Measurements from ENCODE around the gene TFEB. TPM values are rescaled to one million over a fixed set of nuclear protein-coding genes. Genes with fewer than 3 reads are reported as not detected.

TFEB gene
- total RNA-seq, 1 experiment from 2014 or later, result 7.3 TPM

- Histone ChIP-seq H3K4me1 (replicated peaks; ENCODE audit: insufficient read depth) (peaks cover 57% of the 10 kb centered on the region), H3K36me3 (ENCODE audit: low read depth) (no peaks in the 10 kb centered on the region), H3K9me3 (ENCODE audit: insufficient read depth, low read depth) (no peaks in the 10 kb centered on the region), H4K20me1 (ENCODE audit: insufficient read depth) (no peaks in the 10 kb centered on the region), H3K27ac (no peak overlapping the region), H3K4me3 (no peak overlapping the region), H3K27me3 (ENCODE audit: insufficient read depth, low read depth) (no peaks in the 10 kb centered on the region), H3K4me2 (no peak overlapping the region), H3K79me2 (ENCODE audit: low read depth) (no peaks in the 10 kb centered on the region), H3F3A (ENCODE audit: insufficient read depth, low read depth) (peaks cover 31% of the 10 kb centered on the region), H2AFZ (no peak overlapping the region), H3K9me2 (ENCODE audit: insufficient read depth) (no peaks in the 10 kb centered on the region)
- no TSS peak for BruUV-seq (replicated peaks)
- TF ChIP-seq CTCF (conservative IDR thresholded peaks at IDR 0.05) (no peak), EZH2 (IDR thresholded peaks at IDR 0.05; ENCODE audit: low read depth) (no peak)
- ChIA-PET POLR2A (ENCODE audit: unreplicated experiment) (interaction anchor here (0.5 kb wide), 1 partner anchor 25 kb away, joined by 4 read pairs; no protein-coding TSS in a partner anchor), CTCF (no interaction called here)
- DNase-seq, result no peak
- intact Hi-C loops (cut with micrococcal nuclease; ENCODE audit: unreplicated experiment), result no loop called here
Observed at GRCh38 chr6:41744236-41744787, 8.9 kb upstream of the TFEB start.

- Histone ChIP-seq H4K20me1 (ENCODE audit: insufficient read depth) (no peaks in the 10 kb centered on the region), H3K27me3 (ENCODE audit: insufficient read depth, low read depth) (no peaks in the 10 kb centered on the region), H2AFZ (no peak overlapping the region), H3K4me2 (no peak overlapping the region), H3K9me2 (ENCODE audit: insufficient read depth) (no peaks in the 10 kb centered on the region), H3K27ac (no peak overlapping the region), H3K9me3 (ENCODE audit: insufficient read depth, low read depth) (no peaks in the 10 kb centered on the region), H3K36me3 (ENCODE audit: low read depth) (no peaks in the 10 kb centered on the region), H3K4me1 (replicated peaks; ENCODE audit: insufficient read depth) (peaks cover 57% of the 10 kb centered on the region), H3F3A (ENCODE audit: insufficient read depth, low read depth) (peaks cover 35% of the 10 kb centered on the region), H3K79me2 (ENCODE audit: low read depth) (no peaks in the 10 kb centered on the region), H3K4me3 (no peak overlapping the region)
- BruUV-seq (replicated peaks), result no TSS peak
- TF ChIP-seq EZH2 (IDR thresholded peaks at IDR 0.05; ENCODE audit: low read depth) (no peak), CTCF (conservative IDR thresholded peaks at IDR 0.05) (no peak)
- intact Hi-C loops (cut with micrococcal nuclease; ENCODE audit: unreplicated experiment), result no loop called here
- ChIA-PET POLR2A (ENCODE audit: unreplicated experiment) (interaction anchor here (0.5 kb wide), 1 partner anchor 25 kb away, joined by 4 read pairs; no protein-coding TSS in a partner anchor), CTCF (no interaction called here)
- no peak for DNase-seq
Observed at GRCh38 chr6:41743406-41744235, 8.2 kb upstream of the TFEB start.

- no peaks in the 10 kb centered on the region for H3K36me3 ChIP-seq (ENCODE audit: low read depth)
- H3K27ac ChIP-seq, result peak overlapping the region; percentile 84
- peaks cover 46% of the 10 kb centered on the region for H3K4me1 ChIP-seq (replicated peaks; ENCODE audit: insufficient read depth)
- H4K20me1 ChIP-seq (ENCODE audit: insufficient read depth), result no peaks in the 10 kb centered on the region
- POLR2A ChIA-PET (ENCODE audit: unreplicated experiment), result interaction anchor here (0.7 kb wide), 1 partner anchor 19 kb away, joined by 4 read pairs; no protein-coding TSS in a partner anchor
- intact Hi-C loops (cut with micrococcal nuclease; ENCODE audit: unreplicated experiment), result no loop called here
- H2AFZ ChIP-seq, result 0 out of 2 replicates have a peak overlapping the region, but pooled peaks have one; percentile 9
- H3K4me2 ChIP-seq, result peak overlapping the region; percentile 60
- CTCF ChIA-PET, result no interaction called here
- H3F3A ChIP-seq (ENCODE audit: insufficient read depth, low read depth), result peaks cover 32% of the 10 kb centered on the region
- 0 out of 2 replicates have a peak, but pooled peaks have one; percentile 18 for TF ChIP-seq CTCF (conservative IDR thresholded peaks at IDR 0.05)
- TF ChIP-seq EZH2 (IDR thresholded peaks at IDR 0.05; ENCODE audit: low read depth), result no peak
- no peaks in the 10 kb centered on the region for H3K79me2 ChIP-seq (ENCODE audit: low read depth)
- no TSS peak for BruUV-seq (replicated peaks)
- peak; percentile 75 to 94 for DNase-seq
- no peaks in the 10 kb centered on the region for H3K9me2 ChIP-seq (ENCODE audit: insufficient read depth)
- no peaks in the 10 kb centered on the region for H3K9me3 ChIP-seq (ENCODE audit: insufficient read depth, low read depth)
- H3K4me3 ChIP-seq, result no peak overlapping the region
- H3K27me3 ChIP-seq (ENCODE audit: insufficient read depth, low read depth), result no peaks in the 10 kb centered on the region
Observed at GRCh38 chr6:41741625-41742490, 6.5 kb upstream of the TFEB start.
